Peyer's patch (tissue), 4 donors: Measurements from ENCODE around the gene GPC5. TPM values are rescaled to one million over a fixed set of nuclear protein-coding genes. Genes with fewer than 3 reads are reported as not detected.

Experiments used
- DNase-seq, 3 donors: peaks; one replicate each; pipeline ENCODE4 v3.0.0-alpha.2; 2017 to 2019
- H3K27ac ChIP-seq, 4 donors: fragments of 200-600 bp; sonication (generic); one replicate each; pipeline ENCODE4 v1.5.1; 2016 to 2019
- H3K27me3 ChIP-seq, 2 donors: fragments of 200-600 bp; sonication (generic); one replicate each; pipeline ENCODE4 v1.5.1; 2019
- H3K36me3 ChIP-seq, 3 donors: fragments of 200-600 bp; sonication (generic); one replicate each; pipeline ENCODE4 v1.5.1; 2016 to 2019
- H3K4me1 ChIP-seq, 4 donors: fragments of 200-600 bp; sonication (generic); one replicate each; pipeline ENCODE4 v1.5.1; 2016 to 2019
- H3K4me3 ChIP-seq, 4 donors: fragments of 200-600 bp; sonication (generic); 1 replicate in 3 of 4; 2 replicates in 1 of 4; pipeline ENCODE4 v1.5.1; 2016 to 2019; ENCODE audit warnings: mild to moderate bottlenecking in 1 of 4
- H3K9me3 ChIP-seq, 4 donors: fragments of 200-600 bp; sonication (generic); one replicate each; pipeline ENCODE4 v1.5.1; 2016 to 2019; ENCODE audit warnings: mild to moderate bottlenecking in 1 of 4
- POLR2A ChIP-seq, 2 donors: fragments of 450-650 bp; IDR thresholded peaks; one replicate each; pipeline ENCODE4 v1.5.1; 2017; ENCODE audit warnings: antibody characterized with exemption in 2 of 2, mild to moderate bottlenecking in 2 of 2, moderate library complexity in 2 of 2
- total RNA-seq, 4 donors: library from RNA; depleted of rRNA; stranded (reverse); fragments of >200 nt; gene quantifications; one replicate each; pipeline ENCODE4 v1.1.0, GENCODE V29; 2016
- TF ChIP-seq, protein P1 (sequence below), 6 experiments: fragments of 450-650 bp in 4 of 6; fragments of 200-600 bp in 2 of 6; sonication (generic) in 1 of 6; IDR thresholded peaks; one replicate each; pipeline ENCODE4 v1.5.1; 2017 to 2019; ENCODE audit warnings: antibody characterized with exemption in 6 of 6, mild to moderate bottlenecking in 3 of 6, moderate library complexity in 1 of 6

Gene GPC5
- total RNA-seq, 4 donors from 2014 or later = 4.1 TPM; not detected in 3

DNA sequence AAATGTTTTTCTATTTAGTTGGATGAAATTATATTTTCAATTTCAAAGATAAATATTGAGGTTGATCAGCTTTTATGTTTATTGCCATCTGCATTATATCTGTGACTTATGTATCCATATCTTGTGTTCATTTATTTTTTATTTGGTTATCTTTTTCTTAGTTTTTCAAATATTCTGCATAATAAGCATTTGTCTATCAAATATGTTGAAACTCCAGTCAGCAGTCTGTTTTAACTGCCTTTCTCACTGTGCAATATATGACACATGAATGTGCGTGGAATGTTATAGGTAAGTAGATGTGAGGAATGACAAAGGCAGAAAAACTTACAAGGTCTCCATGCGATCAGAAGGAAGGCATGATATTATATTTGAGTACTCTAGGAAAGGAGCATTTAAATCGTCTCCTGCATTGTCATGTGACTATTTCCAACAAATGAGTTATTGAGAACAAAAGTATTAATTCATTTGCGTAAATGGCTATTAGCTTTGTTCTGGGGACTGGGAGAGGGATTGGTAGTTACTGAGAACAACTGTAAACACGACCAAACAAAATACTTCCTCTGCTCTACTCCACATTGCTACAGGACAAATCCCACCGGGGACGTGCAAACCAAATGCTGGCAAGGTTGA, 318.1 kb downstream of the GPC5 start:
- no peaks in the 10 kb centered on the region for H3K36me3 ChIP-seq
- no peaks in the 10 kb centered on the region for H3K4me1 ChIP-seq
- no peaks in the 10 kb centered on the region for H3K9me3 ChIP-seq
- no peak overlapping the region for H3K4me3 ChIP-seq
- no peaks in the 10 kb centered on the region for H3K27me3 ChIP-seq
- no peak overlapping the region for H3K27ac ChIP-seq
- TF ChIP-seq, protein P1, sequence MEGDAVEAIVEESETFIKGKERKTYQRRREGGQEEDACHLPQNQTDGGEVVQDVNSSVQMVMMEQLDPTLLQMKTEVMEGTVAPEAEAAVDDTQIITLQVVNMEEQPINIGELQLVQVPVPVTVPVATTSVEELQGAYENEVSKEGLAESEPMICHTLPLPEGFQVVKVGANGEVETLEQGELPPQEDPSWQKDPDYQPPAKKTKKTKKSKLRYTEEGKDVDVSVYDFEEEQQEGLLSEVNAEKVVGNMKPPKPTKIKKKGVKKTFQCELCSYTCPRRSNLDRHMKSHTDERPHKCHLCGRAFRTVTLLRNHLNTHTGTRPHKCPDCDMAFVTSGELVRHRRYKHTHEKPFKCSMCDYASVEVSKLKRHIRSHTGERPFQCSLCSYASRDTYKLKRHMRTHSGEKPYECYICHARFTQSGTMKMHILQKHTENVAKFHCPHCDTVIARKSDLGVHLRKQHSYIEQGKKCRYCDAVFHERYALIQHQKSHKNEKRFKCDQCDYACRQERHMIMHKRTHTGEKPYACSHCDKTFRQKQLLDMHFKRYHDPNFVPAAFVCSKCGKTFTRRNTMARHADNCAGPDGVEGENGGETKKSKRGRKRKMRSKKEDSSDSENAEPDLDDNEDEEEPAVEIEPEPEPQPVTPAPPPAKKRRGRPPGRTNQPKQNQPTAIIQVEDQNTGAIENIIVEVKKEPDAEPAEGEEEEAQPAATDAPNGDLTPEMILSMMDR (IDR thresholded peaks at IDR 0.05) = no peak
- no peak for TF ChIP-seq POLR2A (IDR thresholded peaks at IDR 0.05)
- DNase-seq = no peak

DNA sequence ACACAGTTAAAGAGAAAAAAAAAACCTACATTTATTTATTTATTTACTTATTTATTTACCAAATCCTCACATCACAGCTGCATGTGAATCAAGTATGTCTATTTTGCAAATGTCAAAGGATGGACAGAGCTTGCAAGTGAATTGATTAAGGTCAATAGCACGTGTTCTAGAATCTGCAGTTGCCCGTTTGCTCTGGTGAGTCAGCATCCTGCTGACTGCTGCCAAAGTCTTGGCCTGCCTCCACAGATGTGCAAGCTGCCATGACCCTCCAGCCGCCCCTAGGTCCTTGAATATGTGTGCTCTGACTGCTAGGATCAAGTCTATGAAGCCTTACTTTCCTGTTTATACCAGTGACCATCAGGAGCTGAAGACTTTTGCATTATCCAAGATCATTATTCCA, 320.6 kb downstream of the GPC5 start:
- no peaks in the 10 kb centered on the region for H3K9me3 ChIP-seq
- TF ChIP-seq POLR2A (IDR thresholded peaks at IDR 0.05) = no peak
- TF ChIP-seq, protein P1 (IDR thresholded peaks at IDR 0.05) = no peak
- no peaks in the 10 kb centered on the region for H3K4me1 ChIP-seq
- H3K36me3 ChIP-seq = no peaks in the 10 kb centered on the region
- H3K27me3 ChIP-seq = no peaks in the 10 kb centered on the region
- no peak overlapping the region for H3K4me3 ChIP-seq
- DNase-seq = no peak
- H3K27ac ChIP-seq = no peak overlapping the region

DNA sequence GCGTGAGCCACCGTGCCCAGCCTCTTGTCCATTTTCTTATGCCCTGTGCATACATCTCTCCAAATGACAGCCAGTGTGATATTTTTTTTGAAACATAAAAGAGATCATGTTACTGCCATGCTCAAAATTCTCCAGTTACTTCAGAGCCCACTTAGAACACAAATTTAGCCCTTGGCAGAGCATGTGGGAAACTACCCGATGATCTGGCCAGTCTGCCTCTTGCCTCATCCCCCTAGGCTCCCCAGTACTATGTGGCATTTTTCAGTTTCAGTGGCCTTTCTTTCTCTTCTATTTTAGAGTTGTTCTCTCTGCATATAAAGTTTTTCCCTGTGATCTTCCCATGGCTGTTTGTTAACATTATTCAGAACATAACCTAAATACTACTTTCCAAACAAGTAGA, 323.0 kb downstream of the GPC5 start:
- Histone ChIP-seq H3K27ac (no peak overlapping the region), H3K4me3 (no peak overlapping the region), H3K36me3 (no peaks in the 10 kb centered on the region), H3K27me3 (no peaks in the 10 kb centered on the region), H3K4me1 (no peaks in the 10 kb centered on the region), H3K9me3 (no peaks in the 10 kb centered on the region)
- TF ChIP-seq POLR2A (IDR thresholded peaks at IDR 0.05) = no peak
- TF ChIP-seq, protein P1 (IDR thresholded peaks at IDR 0.05) = no peak
- DNase-seq = no peak

DNA sequence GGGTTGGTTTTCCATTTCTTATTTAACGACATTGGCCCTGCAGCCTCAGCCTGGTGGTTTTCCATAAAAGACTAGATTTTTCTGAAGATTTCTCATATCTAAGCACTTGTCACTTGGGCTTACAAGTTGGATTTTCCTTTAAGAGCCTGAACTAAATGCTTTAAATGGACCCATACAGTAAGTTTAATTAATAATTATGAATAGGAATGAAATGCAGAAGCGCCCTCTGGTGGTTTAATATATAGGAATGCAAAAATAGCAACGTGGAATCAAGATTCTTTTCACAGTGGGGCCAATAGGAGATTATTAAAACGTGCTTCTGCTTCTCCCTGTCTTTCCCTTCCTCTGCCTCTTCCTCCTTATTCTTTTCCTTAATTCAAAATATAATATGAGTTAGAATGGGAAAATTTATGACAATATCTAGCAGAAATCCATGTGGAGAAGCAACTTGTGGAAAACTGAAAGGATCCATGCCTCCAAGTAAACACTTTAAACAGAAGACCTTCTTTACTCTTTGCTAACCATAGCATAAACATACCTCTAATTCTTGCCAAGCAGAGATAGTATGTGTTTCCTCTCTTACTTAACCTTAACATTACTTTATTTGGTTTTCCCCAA, 324.0 kb downstream of the GPC5 start:
- no peaks in the 10 kb centered on the region for H3K9me3 ChIP-seq
- no peaks in the 10 kb centered on the region for H3K27me3 ChIP-seq
- DNase-seq = no peak
- H3K4me3 ChIP-seq = no peak overlapping the region
- no peaks in the 10 kb centered on the region for H3K4me1 ChIP-seq
- TF ChIP-seq POLR2A (IDR thresholded peaks at IDR 0.05) = no peak
- TF ChIP-seq, protein P1 (IDR thresholded peaks at IDR 0.05) = peak in 5 of 6 experiments; percentile 20 to 58 (median 45)
- H3K36me3 ChIP-seq = no peaks in the 10 kb centered on the region
- no peak overlapping the region for H3K27ac ChIP-seq

DNA sequence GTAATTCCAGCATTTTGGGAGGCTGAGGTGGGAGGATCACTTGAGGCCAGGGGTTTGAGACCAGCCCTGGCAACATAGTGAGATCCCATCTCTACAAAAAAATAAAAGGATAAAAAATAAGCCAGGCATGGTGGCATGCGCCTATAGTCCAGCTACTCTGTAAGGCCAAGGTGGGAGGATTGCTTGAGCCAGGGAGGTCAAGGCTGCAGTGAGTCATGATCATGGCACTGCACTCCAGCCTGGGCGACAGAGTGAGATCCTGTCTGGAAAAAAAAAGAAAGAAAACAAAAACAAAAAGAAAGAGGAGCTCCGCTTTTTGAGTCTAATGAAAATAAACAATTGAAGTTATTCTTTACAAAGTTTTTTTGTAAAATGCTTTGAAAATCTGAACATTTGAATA, 326.2 kb downstream of the GPC5 start:
- TF ChIP-seq, protein P1 (IDR thresholded peaks at IDR 0.05) = no peak
- no peak for TF ChIP-seq POLR2A (IDR thresholded peaks at IDR 0.05)
- Histone ChIP-seq H3K36me3 (no peaks in the 10 kb centered on the region), H3K4me1 (no peaks in the 10 kb centered on the region), H3K9me3 (no peaks in the 10 kb centered on the region), H3K4me3 (no peak overlapping the region), H3K27me3 (no peaks in the 10 kb centered on the region), H3K27ac (no peak overlapping the region)
- DNase-seq = no peak
